ENCODE results near the gene METTL2B.

METTL2B gene

DNA sequence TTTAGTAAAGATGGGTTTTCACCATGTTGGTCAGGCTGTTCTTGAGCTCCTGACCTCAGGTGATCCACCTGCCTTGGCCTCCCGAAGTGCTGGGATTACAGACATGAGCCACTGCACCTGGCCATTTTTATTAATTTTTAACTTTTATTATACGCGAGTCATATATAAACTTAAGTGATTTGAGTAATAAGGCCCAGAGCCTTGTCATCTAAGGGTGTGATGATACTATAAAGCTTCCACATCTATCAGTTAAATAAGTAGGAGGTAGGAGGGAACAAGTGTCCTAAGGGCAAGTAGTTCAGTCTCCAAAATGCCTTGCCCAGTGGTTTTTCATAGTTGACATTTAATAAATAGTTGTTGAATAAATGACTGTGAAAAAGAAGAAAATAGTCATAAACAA lies 34.2 kb upstream of the METTL2B start:
- no peak overlapping the region for H3K23ac ChIP-seq (ENCODE audit: low read length)
- H3K4me1 ChIP-seq (ENCODE audit: control insufficient read depth in 1 of 2, insufficient read depth in 2 of 2, low read length in 2 of 2), result peaks cover 11 to 12% of the 10 kb centered on the region in 2 experiments
- no peak overlapping the region for H2AK5ac ChIP-seq (ENCODE audit: low read length)
- H4K12ac ChIP-seq (ENCODE audit: low read depth, low read length), result no peak overlapping the region
- H4K91ac ChIP-seq (ENCODE audit: low read depth, low read length), result no peak overlapping the region
- H3K18ac ChIP-seq (ENCODE audit: low read length), result no peak overlapping the region
- H3K4me2 ChIP-seq (ENCODE audit: low read length), result no peak overlapping the region
- peaks cover 1% of the 10 kb centered on the region for H3K79me2 ChIP-seq (ENCODE audit: control insufficient read depth, insufficient read depth, low read length, poor library complexity)
- no peak overlapping the region for H2AFZ ChIP-seq (ENCODE audit: insufficient read depth, low read length, poor library complexity)
- H3K27ac ChIP-seq (ENCODE audit: low read depth, low read length), result no peak overlapping the region
- no CpG with 5 or more reads among the region's 3 CpGs for WGBS (ENCODE audit: extremely low coverage, insufficient coverage, insufficient read length)
- no peak overlapping the region for H2BK120ac ChIP-seq (ENCODE audit: insufficient read depth, low read length, poor library complexity)
- no peak overlapping the region for H4K8ac ChIP-seq (ENCODE audit: low read depth, low read length)
- H3K9ac ChIP-seq (ENCODE audit: low read length), result no peak overlapping the region
- H3K36me3 ChIP-seq (ENCODE audit: control insufficient read depth in 1 of 2, insufficient read depth in 2 of 2, low read length in 2 of 2), result no peaks in the 10 kb centered on the region
- H3K79me1 ChIP-seq (ENCODE audit: low read length), result peaks cover 3% of the 10 kb centered on the region
- no peak overlapping the region for H3K14ac ChIP-seq (ENCODE audit: low read length)
- no peak overlapping the region for H2BK12ac ChIP-seq (ENCODE audit: low read length)
- no peaks in the 10 kb centered on the region for H3K27me3 ChIP-seq (ENCODE audit: insufficient read depth, low read length)
- no peak overlapping the region for H3K4me3 ChIP-seq (ENCODE audit: low read depth, low read length)
- no peak overlapping the region for H2BK5ac ChIP-seq (ENCODE audit: low read depth, low read length, poor library complexity)
- H3K4ac ChIP-seq (ENCODE audit: low read depth, low read length), result no peak overlapping the region
- no peak for DNase-seq
- no peaks in the 10 kb centered on the region for H3K9me3 ChIP-seq (ENCODE audit: insufficient read depth, low read depth, low read length)

DNA sequence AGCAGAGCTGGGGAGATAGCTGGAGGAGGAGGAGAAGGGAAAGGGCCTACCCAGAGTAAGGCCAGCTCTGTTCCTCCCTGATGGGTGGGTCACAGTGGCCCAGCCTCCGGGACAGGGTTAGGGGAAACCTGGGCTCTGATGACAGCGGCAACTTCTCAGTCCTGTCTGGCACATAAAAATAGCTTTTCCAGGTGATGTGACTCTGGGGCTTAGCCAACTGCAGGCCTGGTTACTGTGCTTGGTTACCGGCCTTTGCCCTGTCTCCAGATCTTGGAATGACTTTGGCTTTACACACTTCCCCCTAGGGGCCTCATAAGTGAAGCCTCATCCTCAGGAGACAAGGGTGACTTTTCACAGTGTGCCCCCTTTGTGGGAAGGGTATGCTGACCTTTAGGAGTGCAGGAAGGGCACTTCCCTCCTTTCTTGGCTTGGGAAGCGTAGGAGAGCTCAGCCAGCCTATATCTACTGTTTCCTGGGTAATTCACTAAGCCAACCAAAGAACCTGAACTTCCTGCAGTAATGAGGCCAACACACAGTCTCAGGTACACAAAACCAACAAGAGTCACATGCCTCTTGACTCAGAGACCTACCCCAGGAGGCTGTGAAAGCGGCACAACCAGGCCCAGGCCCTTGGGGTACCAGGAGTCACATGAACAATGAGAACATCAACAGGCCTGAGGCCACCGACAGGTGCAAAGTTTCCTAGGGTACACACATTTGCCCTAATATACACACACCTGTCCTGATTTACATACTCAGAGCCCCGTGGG lies 32.5 kb upstream of the METTL2B start:
- Histone ChIP-seq H4K8ac (ENCODE audit: low read depth, low read length) (peak overlapping the region; percentile 71), H3K27me3 (ENCODE audit: insufficient read depth, low read length) (no peaks in the 10 kb centered on the region), H3K4me3 (ENCODE audit: low read depth, low read length) (no peak overlapping the region), H2AFZ (ENCODE audit: insufficient read depth, low read length, poor library complexity) (peak overlapping the region; percentile 63), H3K79me1 (ENCODE audit: low read length) (peaks cover 3% of the 10 kb centered on the region), H2BK120ac (ENCODE audit: insufficient read depth, low read length, poor library complexity) (peak overlapping the region; percentile 65), H2BK5ac (ENCODE audit: low read depth, low read length, poor library complexity) (peak overlapping the region; percentile 14), H4K91ac (ENCODE audit: low read depth, low read length) (peak overlapping the region; percentile 74), H3K4ac (ENCODE audit: low read depth, low read length) (no peak overlapping the region), H3K23ac (ENCODE audit: low read length) (no peak overlapping the region), H3K9ac (ENCODE audit: low read length) (no peak overlapping the region), H3K4me2 (ENCODE audit: low read length) (no peak overlapping the region), H3K9me3 (ENCODE audit: insufficient read depth, low read depth, low read length) (no peaks in the 10 kb centered on the region), H3K18ac (ENCODE audit: low read length) (peak overlapping the region; percentile 30), H3K4me1 (ENCODE audit: control insufficient read depth in 1 of 2, insufficient read depth in 2 of 2, low read length in 2 of 2) (peaks cover 11 to 12% of the 10 kb centered on the region in 2 experiments), H3K27ac (ENCODE audit: low read depth, low read length) (peak overlapping the region; percentile 35), H3K36me3 (ENCODE audit: control insufficient read depth in 1 of 2, insufficient read depth in 2 of 2, low read length in 2 of 2) (no peaks in the 10 kb centered on the region), H2AK5ac (ENCODE audit: low read length) (no peak overlapping the region), H3K14ac (ENCODE audit: low read length) (peak overlapping the region; percentile 60), H2BK12ac (ENCODE audit: low read length) (peak overlapping the region; percentile 66), H4K12ac (ENCODE audit: low read depth, low read length) (no peak overlapping the region), H3K79me2 (ENCODE audit: control insufficient read depth, insufficient read depth, low read length, poor library complexity) (peaks cover 1% of the 10 kb centered on the region)
- no peak for DNase-seq
- no CpG with 5 or more reads among the region's 7 CpGs for whole genome bisulfite sequencing (ENCODE audit: extremely low coverage, insufficient coverage, insufficient read length)

DNA sequence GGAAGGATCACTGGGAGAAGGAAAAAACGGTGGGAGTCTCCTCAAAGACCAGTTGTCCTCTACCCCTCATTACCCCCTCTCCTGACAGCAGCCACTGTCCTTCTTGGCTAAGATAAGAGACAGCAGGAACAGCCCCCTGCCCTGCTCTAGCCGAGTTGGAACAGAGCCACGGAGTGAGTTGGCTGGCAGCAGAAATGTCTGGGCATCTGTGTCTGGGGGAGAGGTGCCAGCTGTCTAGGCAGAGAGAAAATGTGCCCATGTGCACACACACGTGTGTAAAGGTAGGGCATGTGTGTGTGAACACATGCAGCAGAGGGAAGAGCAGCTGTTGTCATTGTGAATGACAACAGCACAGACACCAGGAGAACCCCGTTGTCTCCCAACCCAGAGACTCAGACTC lies 30.2 kb upstream of the METTL2B start:
- Histone ChIP-seq H3K27me3 (ENCODE audit: insufficient read depth, low read length) (no peaks in the 10 kb centered on the region), H2BK5ac (ENCODE audit: low read depth, low read length, poor library complexity) (no peak overlapping the region), H3K9me3 (ENCODE audit: insufficient read depth, low read depth, low read length) (no peaks in the 10 kb centered on the region), H3K4me2 (ENCODE audit: low read length) (no peak overlapping the region), H3K14ac (ENCODE audit: low read length) (no peak overlapping the region), H2AK5ac (ENCODE audit: low read length) (peak overlapping the region; percentile 3), H3K36me3 (ENCODE audit: control insufficient read depth in 1 of 2, insufficient read depth in 2 of 2, low read length in 2 of 2) (no peaks in the 10 kb centered on the region), H3K18ac (ENCODE audit: low read length) (no peak overlapping the region), H3K9ac (ENCODE audit: low read length) (no peak overlapping the region), H3K4me3 (ENCODE audit: low read depth, low read length) (no peak overlapping the region), H3K79me2 (ENCODE audit: control insufficient read depth, insufficient read depth, low read length, poor library complexity) (peaks cover 1% of the 10 kb centered on the region), H2BK120ac (ENCODE audit: insufficient read depth, low read length, poor library complexity) (no peak overlapping the region), H3K4me1 (ENCODE audit: control insufficient read depth in 1 of 2, insufficient read depth in 2 of 2, low read length in 2 of 2) (peaks cover 11 to 12% of the 10 kb centered on the region in 2 experiments), H4K91ac (ENCODE audit: low read depth, low read length) (no peak overlapping the region), H2BK12ac (ENCODE audit: low read length) (peak overlapping the region; percentile 18), H3K79me1 (ENCODE audit: low read length) (peaks cover 3% of the 10 kb centered on the region), H3K23ac (ENCODE audit: low read length) (no peak overlapping the region), H4K12ac (ENCODE audit: low read depth, low read length) (no peak overlapping the region), H3K4ac (ENCODE audit: low read depth, low read length) (no peak overlapping the region), H4K8ac (ENCODE audit: low read depth, low read length) (no peak overlapping the region), H2AFZ (ENCODE audit: insufficient read depth, low read length, poor library complexity) (no peak overlapping the region), H3K27ac (ENCODE audit: low read depth, low read length) (no peak overlapping the region)
- no CpG with 5 or more reads among the region's 5 CpGs for WGBS (ENCODE audit: extremely low coverage, insufficient coverage, insufficient read length)
- no peak for DNase-seq

DNA sequence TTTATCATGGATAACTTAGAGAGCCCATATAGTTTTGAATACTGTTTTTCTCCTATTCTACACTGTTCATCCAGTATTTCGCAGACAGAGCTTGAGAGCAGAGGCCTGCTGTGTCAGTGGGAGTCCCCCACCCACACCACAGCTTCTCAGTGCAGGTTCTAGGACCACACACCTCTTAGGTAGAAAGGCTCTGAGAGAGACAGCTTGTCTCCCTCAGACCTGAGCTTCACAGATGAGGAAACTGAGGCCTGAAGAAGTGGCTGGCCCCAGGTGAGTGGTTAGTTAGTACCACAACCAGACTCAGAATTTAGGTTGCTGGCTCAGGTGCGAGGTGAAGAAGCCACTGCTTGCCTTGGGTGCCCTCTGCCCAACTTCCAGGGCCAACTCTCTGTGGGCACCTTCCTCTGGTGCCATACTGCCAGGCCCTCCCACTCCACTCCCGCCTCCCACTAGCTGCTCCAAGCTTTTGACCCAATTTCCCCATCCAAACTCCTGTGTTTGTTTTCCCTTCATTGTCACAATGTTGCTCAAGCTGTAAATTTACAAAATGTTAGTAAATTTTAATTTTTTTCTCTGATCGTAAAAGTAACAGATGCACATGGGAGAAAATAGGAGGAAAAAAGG lies 28.5 kb upstream of the METTL2B start:
- H4K8ac ChIP-seq (ENCODE audit: low read depth, low read length), result no peak overlapping the region
- peaks cover 1% of the 10 kb centered on the region for H3K79me2 ChIP-seq (ENCODE audit: control insufficient read depth, insufficient read depth, low read length, poor library complexity)
- peak overlapping the region; percentile 38 for H3K9ac ChIP-seq (ENCODE audit: low read length)
- H3K4me2 ChIP-seq (ENCODE audit: low read length), result no peak overlapping the region
- H3K27me3 ChIP-seq (ENCODE audit: insufficient read depth, low read length), result no peaks in the 10 kb centered on the region
- no peak overlapping the region for H2AK5ac ChIP-seq (ENCODE audit: low read length)
- H3K4ac ChIP-seq (ENCODE audit: low read depth, low read length), result no peak overlapping the region
- no peak overlapping the region for H2BK120ac ChIP-seq (ENCODE audit: insufficient read depth, low read length, poor library complexity)
- H3K27ac ChIP-seq (ENCODE audit: low read depth, low read length), result no peak overlapping the region
- H3K23ac ChIP-seq (ENCODE audit: low read length), result no peak overlapping the region
- no peak overlapping the region for H3K4me3 ChIP-seq (ENCODE audit: low read depth, low read length)
- H3K36me3 ChIP-seq (ENCODE audit: control insufficient read depth in 1 of 2, insufficient read depth in 2 of 2, low read length in 2 of 2), result no peaks in the 10 kb centered on the region
- peak overlapping the region; percentile 18 for H2BK12ac ChIP-seq (ENCODE audit: low read length)
- H3K4me1 ChIP-seq (ENCODE audit: control insufficient read depth in 1 of 2, insufficient read depth in 2 of 2, low read length in 2 of 2), result peaks cover 11 to 16% of the 10 kb centered on the region in 2 experiments
- DNase-seq, result no peak
- H2BK5ac ChIP-seq (ENCODE audit: low read depth, low read length, poor library complexity), result no peak overlapping the region
- no peak overlapping the region for H4K91ac ChIP-seq (ENCODE audit: low read depth, low read length)
- H3K14ac ChIP-seq (ENCODE audit: low read length), result no peak overlapping the region
- H3K79me1 ChIP-seq (ENCODE audit: low read length), result peaks cover 3% of the 10 kb centered on the region
- no peak overlapping the region for H3K18ac ChIP-seq (ENCODE audit: low read length)
- WGBS (ENCODE audit: extremely low coverage, insufficient coverage, insufficient read length), result no CpG with 5 or more reads among the region's 4 CpGs
- no peak overlapping the region for H4K12ac ChIP-seq (ENCODE audit: low read depth, low read length)
- H3K9me3 ChIP-seq (ENCODE audit: insufficient read depth, low read depth, low read length), result no peaks in the 10 kb centered on the region
- no peak overlapping the region for H2AFZ ChIP-seq (ENCODE audit: insufficient read depth, low read length, poor library complexity)

Measured in trophoblast cell (in vitro differentiated cells and primary cell).